ENCODE data around the gene ALG14.
A peak's percentile ranks its signal among the peaks of the same experiment; 100 is the strongest.

ALG14 gene

DNA sequence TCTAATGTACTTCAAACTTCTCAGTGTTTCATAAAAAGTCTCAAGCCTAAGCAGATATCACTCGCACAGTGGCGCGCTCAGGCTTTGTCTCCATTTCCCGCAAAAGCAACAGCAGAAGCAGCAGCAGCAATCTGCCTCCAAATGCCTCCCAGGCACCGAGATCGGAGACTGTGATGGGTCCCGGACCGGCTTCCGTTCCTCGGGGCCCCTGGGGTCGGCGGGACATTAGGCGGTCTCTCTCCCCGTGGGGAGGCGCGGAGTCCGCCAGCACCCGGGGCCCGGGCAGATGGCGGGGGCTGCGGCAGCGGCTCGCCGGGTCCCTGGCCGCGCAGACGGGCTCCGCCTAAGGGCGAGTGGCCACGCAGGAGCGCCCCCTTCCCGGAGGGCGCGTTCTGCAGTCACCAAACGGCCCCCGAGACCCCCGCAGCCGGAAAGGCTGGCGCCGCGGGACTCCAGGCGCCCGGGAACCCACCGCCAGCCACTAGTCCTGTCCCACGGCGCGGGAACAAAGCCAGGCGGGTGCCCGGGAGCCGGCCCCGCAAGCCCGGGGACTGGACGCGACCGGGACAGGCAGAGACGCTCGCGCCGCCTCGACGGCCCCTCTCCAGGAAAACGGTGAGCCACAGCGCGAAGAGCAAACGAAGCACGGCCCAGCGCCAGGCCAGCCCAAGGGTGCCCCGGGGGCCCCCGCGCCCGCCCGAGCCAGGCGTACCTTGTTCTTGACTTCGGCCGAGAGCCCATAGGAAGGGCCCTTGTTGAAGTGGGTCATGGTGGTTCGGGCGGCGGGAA is 146.4 kb downstream of the ALG14 start:
- peak overlapping the region; percentile 43 for H3K4me3 ChIP-seq (ENCODE audit: low read depth, low read length)
- no peak for DNase-seq (ENCODE audit: low read depth)
- TF ChIP-seq, protein P1, sequence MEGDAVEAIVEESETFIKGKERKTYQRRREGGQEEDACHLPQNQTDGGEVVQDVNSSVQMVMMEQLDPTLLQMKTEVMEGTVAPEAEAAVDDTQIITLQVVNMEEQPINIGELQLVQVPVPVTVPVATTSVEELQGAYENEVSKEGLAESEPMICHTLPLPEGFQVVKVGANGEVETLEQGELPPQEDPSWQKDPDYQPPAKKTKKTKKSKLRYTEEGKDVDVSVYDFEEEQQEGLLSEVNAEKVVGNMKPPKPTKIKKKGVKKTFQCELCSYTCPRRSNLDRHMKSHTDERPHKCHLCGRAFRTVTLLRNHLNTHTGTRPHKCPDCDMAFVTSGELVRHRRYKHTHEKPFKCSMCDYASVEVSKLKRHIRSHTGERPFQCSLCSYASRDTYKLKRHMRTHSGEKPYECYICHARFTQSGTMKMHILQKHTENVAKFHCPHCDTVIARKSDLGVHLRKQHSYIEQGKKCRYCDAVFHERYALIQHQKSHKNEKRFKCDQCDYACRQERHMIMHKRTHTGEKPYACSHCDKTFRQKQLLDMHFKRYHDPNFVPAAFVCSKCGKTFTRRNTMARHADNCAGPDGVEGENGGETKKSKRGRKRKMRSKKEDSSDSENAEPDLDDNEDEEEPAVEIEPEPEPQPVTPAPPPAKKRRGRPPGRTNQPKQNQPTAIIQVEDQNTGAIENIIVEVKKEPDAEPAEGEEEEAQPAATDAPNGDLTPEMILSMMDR (IDR thresholded peaks at IDR 0.05; ENCODE audit: low read depth, low read length, missing control alignments), result no peak

DNA sequence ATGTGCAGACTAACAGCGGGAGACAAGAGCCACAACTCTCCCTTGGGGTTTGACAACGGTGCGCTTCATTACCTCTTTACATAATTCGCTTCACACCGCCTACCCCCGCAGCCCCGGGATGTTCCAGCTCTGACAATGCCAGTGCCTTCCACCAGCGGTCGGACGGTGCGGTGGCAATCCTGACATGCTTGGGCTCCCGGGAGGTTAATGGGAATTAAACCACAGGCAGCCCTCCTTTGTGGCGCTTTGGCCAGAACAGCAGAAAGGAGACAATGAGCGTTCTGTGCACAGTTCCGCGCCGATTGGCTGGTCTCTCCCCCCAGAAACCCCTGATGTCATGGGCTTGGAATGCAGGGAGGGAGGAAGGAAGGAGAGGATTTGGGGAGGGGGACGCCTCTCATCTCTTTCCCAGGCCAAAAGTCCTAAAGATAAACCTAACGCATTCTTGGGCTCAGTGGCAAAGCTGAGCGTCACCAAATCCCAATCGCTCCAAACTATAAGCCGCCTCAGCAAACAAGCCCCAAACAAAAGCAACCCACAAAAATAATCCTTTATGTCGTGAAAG is 147.1 kb downstream of the ALG14 start:
- TF ChIP-seq, protein P1 (IDR thresholded peaks at IDR 0.05; ENCODE audit: low read depth, low read length, missing control alignments), result no peak
- DNase-seq (ENCODE audit: low read depth), result no peak
- H3K4me3 ChIP-seq (ENCODE audit: low read depth, low read length), result peak overlapping the region; percentile 43

GRCh38 chr1:94925004-94925403 is 147.7 kb downstream of the ALG14 start:
- DNase-seq (ENCODE audit: low read depth), result no peak
- TF ChIP-seq, protein P1 (IDR thresholded peaks at IDR 0.05; ENCODE audit: low read depth, low read length, missing control alignments), result no peak
- H3K4me3 ChIP-seq (ENCODE audit: low read depth, low read length), result no peak overlapping the region; the same call in 1 of the 2 replicates
